ENCODE measurements around the gene OR51E2. TPM values are rescaled to one million over a fixed set of nuclear protein-coding genes. Genes with fewer than 3 reads are reported as not detected.

OR51E2 gene
- total and polyA plus RNA-seq, 4 donors, result not detected

DNA sequence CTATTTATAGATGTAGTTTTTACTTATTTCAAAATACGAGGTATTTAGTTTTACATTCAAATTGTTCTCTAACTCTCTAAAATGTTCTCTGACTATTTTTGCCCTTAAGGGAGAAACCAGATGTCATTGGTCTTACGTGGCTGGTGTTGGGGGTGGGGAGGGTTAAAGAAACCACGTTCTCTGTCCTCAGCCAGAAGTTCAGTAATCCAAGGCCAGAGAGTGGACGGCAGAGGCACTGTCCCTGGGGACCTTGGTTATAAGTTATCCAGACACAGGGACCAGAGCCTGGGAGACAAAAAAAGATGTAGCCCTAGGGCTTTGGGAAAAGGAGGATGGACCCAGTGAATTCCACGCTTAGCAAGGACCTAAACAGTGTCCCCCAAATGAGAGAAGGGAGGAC, 54.6 kb downstream of the OR51E2 start:
- no peaks in the 10 kb centered on the region for H3K9me3 ChIP-seq (ENCODE audit: control insufficient read depth in 4 of 4, insufficient read depth in 3 of 4, low read length in 3 of 4)
- ATAC-seq (ENCODE audit: insufficient read depth, low FRiP score), result no peak
- H3K9ac ChIP-seq (ENCODE audit: insufficient read depth in 1 of 2, low read length in 2 of 2), result no peak overlapping the region
- no peaks in the 10 kb centered on the region for H3K36me3 ChIP-seq (ENCODE audit: control insufficient read depth in 4 of 4, insufficient read depth in 4 of 4, low read length in 4 of 4)
- TF ChIP-seq, protein P1, sequence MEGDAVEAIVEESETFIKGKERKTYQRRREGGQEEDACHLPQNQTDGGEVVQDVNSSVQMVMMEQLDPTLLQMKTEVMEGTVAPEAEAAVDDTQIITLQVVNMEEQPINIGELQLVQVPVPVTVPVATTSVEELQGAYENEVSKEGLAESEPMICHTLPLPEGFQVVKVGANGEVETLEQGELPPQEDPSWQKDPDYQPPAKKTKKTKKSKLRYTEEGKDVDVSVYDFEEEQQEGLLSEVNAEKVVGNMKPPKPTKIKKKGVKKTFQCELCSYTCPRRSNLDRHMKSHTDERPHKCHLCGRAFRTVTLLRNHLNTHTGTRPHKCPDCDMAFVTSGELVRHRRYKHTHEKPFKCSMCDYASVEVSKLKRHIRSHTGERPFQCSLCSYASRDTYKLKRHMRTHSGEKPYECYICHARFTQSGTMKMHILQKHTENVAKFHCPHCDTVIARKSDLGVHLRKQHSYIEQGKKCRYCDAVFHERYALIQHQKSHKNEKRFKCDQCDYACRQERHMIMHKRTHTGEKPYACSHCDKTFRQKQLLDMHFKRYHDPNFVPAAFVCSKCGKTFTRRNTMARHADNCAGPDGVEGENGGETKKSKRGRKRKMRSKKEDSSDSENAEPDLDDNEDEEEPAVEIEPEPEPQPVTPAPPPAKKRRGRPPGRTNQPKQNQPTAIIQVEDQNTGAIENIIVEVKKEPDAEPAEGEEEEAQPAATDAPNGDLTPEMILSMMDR (IDR thresholded peaks at IDR 0.05; ENCODE audit: control extremely low read depth, extremely low read depth), result no peak
- no peaks in the 10 kb centered on the region for H3K27me3 ChIP-seq (ENCODE audit: control insufficient read depth in 3 of 3, insufficient read depth in 3 of 3, low read length in 2 of 3)
- peak in 1 of 3 donors; percentile 8 for DNase-seq
- no peak overlapping the region for H3K4me3 ChIP-seq
- peaks cover 0 to 22% (median 0%) of the 10 kb centered on the region in 5 donors for H3K4me1 ChIP-seq (ENCODE audit: control insufficient read depth in 5 of 5, insufficient read depth in 5 of 5, low read length in 5 of 5)
- H3K27ac ChIP-seq (ENCODE audit: low read depth in 1 of 2, low read length in 1 of 2), result peak overlapping the region in 1 of 2 donors; percentile 58
- WGBS, 2 donors, result 45 to 75% methylated on average over 5 of the region's 5 CpGs

DNA sequence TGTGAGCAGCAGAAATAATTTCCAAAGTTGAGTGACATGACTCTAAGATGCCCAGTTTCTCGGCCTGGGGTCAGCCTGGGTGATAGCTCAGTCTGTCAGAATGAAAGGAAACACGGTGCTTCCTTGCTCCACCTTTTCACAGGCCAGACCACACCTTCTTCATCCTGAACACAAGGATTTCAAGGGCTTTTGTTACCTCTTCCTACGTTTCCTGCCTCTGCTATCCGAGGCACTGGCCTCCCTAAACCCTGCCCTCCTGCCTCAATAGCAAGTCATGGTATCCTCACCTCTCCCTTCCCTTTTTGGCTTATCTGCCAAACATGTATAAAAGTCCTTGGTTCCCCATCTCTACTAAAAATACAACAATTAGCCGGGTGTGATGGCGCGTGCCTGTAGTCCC, 55.6 kb downstream of the OR51E2 start:
- TF ChIP-seq, protein P1 (IDR thresholded peaks at IDR 0.05; ENCODE audit: control extremely low read depth, extremely low read depth), result no peak
- Histone ChIP-seq H3K27me3 (ENCODE audit: control insufficient read depth in 3 of 3, insufficient read depth in 3 of 3, low read length in 2 of 3) (peaks cover 0 to 2% (median 0%) of the 10 kb centered on the region in 3 donors), H3K4me1 (ENCODE audit: control insufficient read depth in 5 of 5, insufficient read depth in 5 of 5, low read length in 5 of 5) (peaks cover 0 to 14% (median 0%) of the 10 kb centered on the region in 5 donors), H3K4me3 (no peak overlapping the region), H3K9me3 (ENCODE audit: control insufficient read depth in 4 of 4, insufficient read depth in 3 of 4, low read length in 3 of 4) (no peaks in the 10 kb centered on the region), H3K36me3 (ENCODE audit: control insufficient read depth in 4 of 4, insufficient read depth in 4 of 4, low read length in 4 of 4) (no peaks in the 10 kb centered on the region), H3K27ac (ENCODE audit: low read depth in 1 of 2, low read length in 1 of 2) (no peak overlapping the region), H3K9ac (ENCODE audit: insufficient read depth in 1 of 2, low read length in 2 of 2) (no peak overlapping the region)
- WGBS, 2 donors, result 72 to 80% methylated on average over 7 of the region's 7 CpGs
- ATAC-seq (ENCODE audit: insufficient read depth, low FRiP score), result no peak
- DNase-seq, result no peak

DNA sequence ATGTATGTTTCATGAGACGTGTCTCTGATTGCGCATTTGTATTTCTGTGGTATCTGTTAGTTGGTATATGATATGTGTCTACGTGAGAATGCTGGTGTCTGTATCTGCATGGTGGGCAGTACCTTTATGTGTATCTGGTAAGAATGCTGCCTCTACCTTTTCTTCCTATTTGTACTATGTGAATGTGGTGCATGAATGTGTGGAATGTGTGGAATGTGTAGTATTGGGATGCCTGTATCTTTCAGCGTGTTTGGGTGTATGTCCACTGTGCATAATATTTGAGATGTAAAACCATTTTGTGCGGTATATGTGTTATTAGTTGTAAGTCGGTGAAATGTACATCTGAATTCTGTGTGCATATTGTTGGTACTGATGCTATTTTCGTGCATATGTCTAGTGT, 56.2 kb downstream of the OR51E2 start:
- no peaks in the 10 kb centered on the region for H3K9me3 ChIP-seq (ENCODE audit: control insufficient read depth in 4 of 4, insufficient read depth in 3 of 4, low read length in 3 of 4)

More for the DNA sequence above, 56.2 kb downstream of the OR51E2 start:
- TF ChIP-seq, protein P1 (IDR thresholded peaks at IDR 0.05; ENCODE audit: control extremely low read depth, extremely low read depth), result no peak
- Histone ChIP-seq H3K4me3 (no peak overlapping the region), H3K27me3 (ENCODE audit: control insufficient read depth in 3 of 3, insufficient read depth in 3 of 3, low read length in 2 of 3) (peaks cover 0 to 2% (median 0%) of the 10 kb centered on the region in 3 donors), H3K9ac (ENCODE audit: insufficient read depth in 1 of 2, low read length in 2 of 2) (no peak overlapping the region), H3K36me3 (ENCODE audit: control insufficient read depth in 4 of 4, insufficient read depth in 4 of 4, low read length in 4 of 4) (no peaks in the 10 kb centered on the region), H3K4me1 (ENCODE audit: control insufficient read depth in 5 of 5, insufficient read depth in 5 of 5, low read length in 5 of 5) (peaks cover 0 to 13% (median 0%) of the 10 kb centered on the region in 5 donors), H3K27ac (ENCODE audit: low read depth in 1 of 2, low read length in 1 of 2) (no peak overlapping the region)
- no peak for ATAC-seq (ENCODE audit: insufficient read depth, low FRiP score)
- 86 to 91% methylated on average over 7 of the region's 7 CpGs for WGBS, 2 donors
- no peak for DNase-seq
